Activated CD8-positive, alpha-beta T cell treated with anti-CD3 and anti-CD28 coated beads, Interleukin-2, amount 10 ng/mL, durations not matched to agents 7 days and 5 days (primary cell): ENCODE measurements around the gene VWA7. TPM values are rescaled to one million over a fixed set of nuclear protein-coding genes. Genes with fewer than 3 reads are reported as not detected.

Experiments
- ATAC-seq: fragments of 150-1000 bp; cut with Tn5 transposase; one replicate; pipeline ENCODE4 v1.10.0; 2021; ENCODE audit warnings: moderate library complexity
- CTCF ChIA-PET: fragments of 350-600 bp; sonication (Branson Sonifier 250); formaldehyde crosslinking; loops from one replicate; lab custom pipeline; 2021; ENCODE audit warnings: antibody characterized with exemption; lab: Charles Lee
- POLR2A ChIA-PET: fragments of 350-600 bp; sonication (Branson Sonifier 250); formaldehyde crosslinking; loops from one replicate; lab custom pipeline; 2021; ENCODE audit warnings: antibody characterized with exemption; lab: Charles Lee
- DNase-seq: peaks from one replicate; pipeline ENCODE4 v3.0.0-alpha.2; 2020
- H3K27ac Mint-ChIP-seq: one replicate; pipeline ENCODE4 v1.8.0; 2021; ENCODE audit warnings: mild to moderate bottlenecking, mixed read lengths
- H3K27me3 Mint-ChIP-seq: one replicate; pipeline ENCODE4 v1.8.0; 2021; ENCODE audit warnings: low read depth, mixed read lengths
- H3K36me3 Mint-ChIP-seq: one replicate; pipeline ENCODE4 v1.8.0; 2021; ENCODE audit warnings: low read depth, mixed read lengths
- H3K4me1 Mint-ChIP-seq: one replicate; pipeline ENCODE4 v1.8.0; 2021; ENCODE audit warnings: low read depth, mixed read lengths
- H3K4me3 Mint-ChIP-seq: one replicate; pipeline ENCODE4 v1.8.0; 2021; ENCODE audit warnings: mild to moderate bottlenecking, mixed read lengths
- H3K9me3 Mint-ChIP-seq: one replicate; pipeline ENCODE4 v1.8.0; 2022; ENCODE audit warnings: mixed read lengths; ENCODE audit not compliant: insufficient read depth
- total RNA-seq, 2 experiments: library from RNA; stranded (reverse); gene quantifications; one replicate each; pipeline ENCODE4 v1.2.3, GENCODE V29; 2021

VWA7 gene
- total RNA-seq, 2 experiments from 2014 or later: 6.4 to 6.6 TPM

DNA sequence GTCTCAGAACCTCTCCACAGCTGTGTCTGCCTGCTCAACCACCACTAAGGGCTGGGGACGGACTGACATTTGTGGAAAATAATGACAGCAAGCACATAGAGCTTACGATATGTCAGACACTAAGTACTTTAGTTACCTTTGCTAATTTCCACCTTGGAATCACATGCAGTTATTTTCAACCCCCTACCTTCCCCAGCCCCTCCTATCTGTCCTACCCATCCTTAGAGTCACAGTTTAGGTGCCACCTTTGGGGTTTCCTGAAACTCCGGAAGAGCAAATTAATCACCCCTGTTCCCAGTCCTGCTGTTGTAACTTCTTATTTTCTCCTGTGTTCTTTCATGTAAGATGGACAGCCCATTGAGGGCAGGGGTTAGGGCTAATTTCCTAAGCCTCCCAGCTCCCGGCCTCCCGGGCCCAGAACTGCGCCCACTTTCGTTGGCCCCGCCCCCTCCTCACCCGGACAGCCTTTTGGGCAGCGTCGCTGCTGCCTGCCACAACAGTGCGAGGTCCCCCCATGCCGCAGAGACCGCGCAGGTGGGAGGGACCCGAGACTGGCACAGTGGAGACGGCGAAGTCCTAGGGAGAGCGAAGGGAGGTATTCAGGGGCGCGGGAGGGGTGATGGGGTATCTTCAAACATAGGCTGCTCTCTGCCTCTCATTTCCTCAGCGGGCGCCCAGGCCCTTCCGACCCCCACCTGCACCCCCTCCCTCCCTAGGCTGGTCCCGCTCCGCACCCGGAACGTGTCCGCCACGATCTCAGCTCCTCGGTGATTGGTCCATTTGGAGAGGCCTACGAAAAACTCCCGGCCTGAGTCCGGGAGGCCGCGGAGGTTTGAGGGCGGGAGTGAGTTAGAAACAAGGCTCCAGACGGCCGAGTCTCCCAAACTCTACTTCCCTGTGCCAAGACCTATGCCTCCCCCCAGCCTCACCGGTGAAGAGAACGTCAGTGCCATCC lies 49.1 kb downstream of the VWA7 start:
- DNase-seq: peak; percentile 40
- Mint-ChIP-seq H3K9me3 (no peaks in the 10 kb centered on the region), H3K27me3 (no peaks in the 10 kb centered on the region), H3K4me3 (peak overlapping the region; percentile 95), H3K36me3 (peaks cover 61% of the 10 kb centered on the region), H3K4me1 (peaks cover 76% of the 10 kb centered on the region), H3K27ac (peak overlapping the region; percentile 84)
- ChIA-PET POLR2A (interaction anchor here (0.7 to 7.2 kb wide), 3 partner anchors 11 to 135 kb away, joined by 3 to 83 read pairs (median 3); partner anchors contain the start of genes MSH5 and NEU1), CTCF (interaction anchor here (0.8 to 4.9 kb wide), 8 partner anchors 10 to 102 kb away, joined by 3 to 29 read pairs (median 6); partner anchors contain the start of genes ABHD16A, CLIC1, LSM2 and LY6G5C)
- ATAC-seq: no peak

DNA sequence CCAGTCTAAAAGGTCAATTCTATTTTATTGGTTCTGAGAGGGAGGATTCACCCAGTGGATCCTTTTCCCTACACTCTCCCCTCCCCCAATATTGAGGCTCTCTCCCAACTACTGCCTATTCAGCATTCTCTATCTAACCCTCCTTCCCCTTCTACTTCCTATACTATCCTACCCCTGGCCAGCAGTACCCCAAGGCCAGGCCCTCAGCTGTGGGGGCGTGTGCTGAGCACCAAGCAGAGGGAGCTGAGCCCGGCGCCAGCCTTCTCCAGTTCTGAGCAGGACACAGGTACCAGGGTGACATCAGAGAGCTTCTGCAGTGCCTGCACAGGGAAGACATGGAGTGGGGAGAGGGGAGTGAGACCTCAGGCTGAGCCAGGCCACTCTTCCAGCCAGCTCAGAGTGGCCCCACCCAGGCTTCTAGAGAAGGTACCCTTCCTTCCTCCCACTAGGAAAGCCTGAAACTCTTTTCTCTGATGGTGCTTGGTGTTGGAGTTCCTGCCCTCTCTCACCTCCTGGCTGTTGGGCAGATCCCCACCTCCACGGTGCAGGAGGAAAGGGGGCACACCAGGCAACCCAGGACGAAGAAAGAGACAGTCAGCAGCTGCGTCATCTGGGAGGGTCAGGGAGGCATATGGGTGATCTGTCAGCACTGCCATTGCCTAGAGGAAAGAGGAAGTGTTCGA lies 50.0 kb downstream of the VWA7 start:
- peak; percentile 29 for ATAC-seq
- ChIA-PET CTCF (interaction anchor here (0.6 to 4.9 kb wide), 9 partner anchors 11 to 103 kb away, joined by 3 to 29 read pairs (median 3); partner anchors contain the start of genes ABHD16A, CLIC1, LSM2 and LY6G5C), POLR2A (interaction anchor here (0.7 to 7.2 kb wide), 2 partner anchors 12 to 42 kb away, joined by 3 to 83 read pairs; partner anchors contain the start of gene MSH5)
- H3K27me3 Mint-ChIP-seq: no peaks in the 10 kb centered on the region
- peaks cover 75% of the 10 kb centered on the region for H3K4me1 Mint-ChIP-seq
- peak overlapping the region; percentile 84 for H3K27ac Mint-ChIP-seq
- DNase-seq: no peak
- H3K36me3 Mint-ChIP-seq: peaks cover 58% of the 10 kb centered on the region
- H3K9me3 Mint-ChIP-seq: no peaks in the 10 kb centered on the region
- peak overlapping the region; percentile 66 for H3K4me3 Mint-ChIP-seq

- Mint-ChIP-seq H3K27ac (peak overlapping the region; percentile 31), H3K36me3 (peaks cover 44% of the 10 kb centered on the region), H3K9me3 (no peaks in the 10 kb centered on the region), H3K4me3 (no peak overlapping the region), H3K27me3 (peaks cover 3% of the 10 kb centered on the region), H3K4me1 (peaks cover 65% of the 10 kb centered on the region)
- DNase-seq (no peak), ATAC-seq (no peak)
- ChIA-PET CTCF (interaction anchor here (1.1 to 2.8 kb wide), 5 partner anchors 12 to 70 kb away, joined by 3 to 18 read pairs (median 6); partner anchors contain the start of genes ABHD16A, CLIC1, LY6G5C and MSH5), POLR2A (interaction anchor here (0.7 to 7.2 kb wide), 3 partner anchors 9 to 73 kb away, joined by 4 to 83 read pairs (median 5); partner anchors contain the start of genes BAG6 and MSH5)
These were observed 51.4 kb downstream of the VWA7 start for GRCh38 chr6:31725502-31726350.

DNA sequence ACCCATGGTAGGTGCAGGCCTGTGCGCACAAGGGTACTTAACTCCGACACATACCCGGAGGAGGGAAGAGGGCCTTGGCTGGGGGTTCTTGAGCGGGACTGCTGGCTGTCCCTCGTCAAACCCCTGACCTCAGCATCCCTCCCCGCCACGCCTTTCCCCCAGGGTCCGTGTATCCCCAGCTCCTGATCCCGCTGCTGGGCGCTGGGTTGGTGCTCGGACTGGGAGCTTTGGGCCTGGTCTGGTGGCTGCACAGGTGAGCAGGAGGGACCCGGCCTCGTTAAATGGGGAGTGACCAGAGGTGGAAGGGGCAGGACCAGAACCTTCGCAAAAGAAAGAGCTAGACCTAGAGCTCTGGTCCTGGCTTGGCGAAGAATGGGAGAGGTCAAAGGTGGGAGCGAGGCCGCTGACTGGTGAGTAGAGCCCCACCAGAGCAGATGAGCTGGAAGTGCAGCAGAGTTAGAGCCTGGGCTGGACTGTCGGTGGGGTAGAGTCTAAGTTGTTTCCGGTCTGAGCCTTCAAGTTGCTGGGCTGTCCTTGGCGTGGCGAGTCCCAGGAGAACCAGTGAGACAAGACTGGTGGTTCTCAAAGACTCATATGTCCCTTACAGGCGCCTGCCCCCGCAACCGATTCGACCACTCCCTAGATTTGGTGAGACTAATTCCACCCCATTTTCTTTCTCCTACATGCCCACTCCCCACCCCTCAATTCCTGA lies 53.0 kb downstream of the VWA7 start:
- H3K4me1 Mint-ChIP-seq: peaks cover 51% of the 10 kb centered on the region
- ATAC-seq: no peak
- H3K9me3 Mint-ChIP-seq: no peaks in the 10 kb centered on the region
- CTCF ChIA-PET: interaction anchor here (0.9 to 2.4 kb wide), 3 partner anchors 46 to 107 kb away, joined by 4 to 7 read pairs (median 5); no protein-coding TSS in a partner anchor
- peak overlapping the region; percentile 56 for H3K27ac Mint-ChIP-seq
- DNase-seq: no peak
- POLR2A ChIA-PET: interaction anchor here (0.7 to 3.5 kb wide), 5 partner anchors 11 to 82 kb away, joined by 3 to 14 read pairs (median 4); partner anchors contain the start of gene MSH5
- H3K27me3 Mint-ChIP-seq: peaks cover 8% of the 10 kb centered on the region
- H3K36me3 Mint-ChIP-seq: peaks cover 30% of the 10 kb centered on the region
- H3K4me3 Mint-ChIP-seq: peak overlapping the region; percentile 25

DNA sequence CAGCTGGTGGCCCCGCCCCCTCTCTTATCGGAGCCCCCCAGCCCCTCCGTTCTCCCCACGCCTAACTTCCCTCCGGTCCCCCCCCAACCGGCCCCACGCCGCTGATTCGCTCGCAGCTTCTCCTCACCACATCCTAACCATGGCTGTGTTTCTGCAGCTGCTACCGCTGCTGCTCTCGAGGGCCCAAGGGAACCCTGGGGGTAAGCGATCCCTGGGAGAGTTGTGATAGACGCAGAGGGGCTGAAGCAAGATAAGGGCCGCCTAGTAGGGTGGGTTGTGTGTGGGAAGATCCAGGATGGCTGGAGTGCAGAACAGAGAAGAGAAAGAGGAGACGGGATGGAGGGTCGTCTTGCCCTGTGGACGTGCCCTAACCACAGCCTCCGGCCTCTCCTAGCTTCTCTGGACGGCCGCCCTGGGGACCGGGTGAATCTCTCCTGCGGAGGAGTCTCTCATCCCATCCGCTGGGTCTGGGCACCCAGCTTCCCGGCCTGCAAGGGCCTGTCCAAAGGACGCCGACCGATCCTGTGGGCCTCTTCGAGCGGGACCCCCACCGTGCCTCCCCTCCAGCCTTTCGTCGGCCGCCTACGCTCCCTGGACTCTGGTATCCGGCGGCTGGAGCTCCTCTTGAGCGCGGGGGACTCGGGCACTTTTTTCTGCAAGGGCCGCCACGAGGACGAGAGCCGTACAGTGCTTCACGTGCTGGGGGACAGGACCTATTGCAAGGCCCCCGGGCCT lies 53.7 kb downstream of the VWA7 start, which contains the start of gene MPIG6B:
TSS of gene MPIG6B (plus strand) at position 129 of the 735 bp plus-strand sequence. CDS start at position 140, 11 bp downstream.
- H3K4me1 Mint-ChIP-seq: peaks cover 43% of the 10 kb centered on the region
- ChIA-PET CTCF (interaction anchor here (0.8 to 2.4 kb wide), 3 partner anchors 9 to 107 kb away, joined by 3 to 7 read pairs (median 4); no protein-coding TSS in a partner anchor), POLR2A (interaction anchor here (1.0 to 3.5 kb wide), 3 partner anchors 12 to 17 kb away, joined by 3 to 14 read pairs (median 9); partner anchors contain the start of gene MSH5)
- DNase-seq (peak; percentile 39), ATAC-seq (no peak)
- H3K9me3 Mint-ChIP-seq: no peaks in the 10 kb centered on the region
- H3K36me3 Mint-ChIP-seq: peaks cover 24% of the 10 kb centered on the region
- peaks cover 8% of the 10 kb centered on the region for H3K27me3 Mint-ChIP-seq
- peak within 1 kb of the TSS; percentile 25 for H3K4me3 Mint-ChIP-seq
- H3K27ac Mint-ChIP-seq: peak within 1 kb of the TSS; percentile 85

GRCh38 chr6:31722173-31722572 lies 55.0 kb downstream of the VWA7 start:
- ATAC-seq: no peak
- Mint-ChIP-seq H3K27ac (peak overlapping the region; percentile 40), H3K36me3 (peaks cover 14% of the 10 kb centered on the region), H3K27me3 (peaks cover 8% of the 10 kb centered on the region), H3K9me3 (no peaks in the 10 kb centered on the region), H3K4me3 (no peak overlapping the region), H3K4me1 (peaks cover 32% of the 10 kb centered on the region)
- CTCF ChIA-PET: interaction anchor here (2.4 kb wide), 1 partner anchor 48 kb away, joined by 7 read pairs; no protein-coding TSS in a partner anchor
- POLR2A ChIA-PET: interaction anchor here (3.5 kb wide), 1 partner anchor 18 kb away, joined by 14 read pairs; the partner anchor contains the start of gene MSH5
- DNase-seq: no peak

- peaks cover 25% of the 10 kb centered on the region for H3K4me1 Mint-ChIP-seq
- no peak within 1 kb of the TSS for H3K4me3 Mint-ChIP-seq
- peak within 1 kb of the TSS; percentile 40 for H3K27ac Mint-ChIP-seq
These were observed 55.6 kb downstream of the VWA7 start, which contains the start of gene LY6G6C for GRCh38 chr6:31721351-31722020. Gene LY6G6C (minus strand): TSS chr6:31721746. CDS start chr6:31721679, 67 bp downstream.

DNA sequence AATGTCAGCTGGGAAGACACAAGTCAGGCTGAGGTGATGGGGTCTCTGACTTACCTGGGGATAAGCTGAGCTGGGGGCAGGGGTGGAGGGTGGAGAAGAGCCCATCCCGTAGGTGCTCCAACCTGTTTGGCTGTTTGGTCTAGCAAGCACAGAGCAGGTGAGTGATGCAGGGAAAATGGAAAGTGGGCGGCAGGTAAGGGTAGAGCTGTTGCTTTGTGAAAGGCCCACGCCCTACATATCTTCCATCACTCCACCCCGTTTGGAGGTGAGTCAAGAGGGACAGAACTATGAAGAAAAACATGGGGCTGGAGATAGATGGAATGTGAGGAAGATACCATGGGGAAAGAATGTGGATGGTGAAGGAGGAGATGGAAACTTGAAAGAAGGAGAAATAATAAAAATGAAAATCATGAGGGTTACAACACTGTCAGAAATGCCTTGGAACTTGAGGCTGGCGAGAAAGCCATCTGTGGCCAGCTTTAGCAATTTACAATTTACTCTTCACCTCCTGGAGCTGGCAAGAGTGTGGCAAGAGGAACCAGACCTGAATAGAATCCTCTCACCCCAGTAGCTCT lies 56.8 kb downstream of the VWA7 start:
- H3K4me1 Mint-ChIP-seq: peaks cover 15% of the 10 kb centered on the region
- no peaks in the 10 kb centered on the region for H3K9me3 Mint-ChIP-seq
- H3K27ac Mint-ChIP-seq: no peak overlapping the region
- ATAC-seq (no peak), DNase-seq (no peak)
- ChIA-PET CTCF (no interaction called here), POLR2A (interaction anchor here (1.8 kb wide), 1 partner anchor 10 kb away, joined by 5 read pairs; no protein-coding TSS in a partner anchor)
- H3K36me3 Mint-ChIP-seq: no peaks in the 10 kb centered on the region
- peaks cover 8% of the 10 kb centered on the region for H3K27me3 Mint-ChIP-seq
- no peak overlapping the region for H3K4me3 Mint-ChIP-seq

More at GRCh38 chr6:31721351-31722020, 55.6 kb downstream of the VWA7 start, which contains the start of gene LY6G6C:
- Mint-ChIP-seq H3K9me3 (no peaks in the 10 kb centered on the region), H3K36me3 (peaks cover 8% of the 10 kb centered on the region), H3K27me3 (peaks cover 8% of the 10 kb centered on the region)
- DNase-seq (no peak), ATAC-seq (no peak)
- ChIA-PET POLR2A (interaction anchor here (1.8 to 3.5 kb wide), 2 partner anchors 9 to 19 kb away, joined by 5 to 14 read pairs; partner anchors contain the start of gene MSH5), CTCF (no interaction called here)

GRCh38 chr6:31719001-31719400 lies 58.1 kb downstream of the VWA7 start:
- Mint-ChIP-seq H3K9me3 (no peaks in the 10 kb centered on the region), H3K4me1 (peaks cover 17% of the 10 kb centered on the region), H3K36me3 (no peaks in the 10 kb centered on the region), H3K4me3 (no peak overlapping the region), H3K27me3 (peaks cover 12% of the 10 kb centered on the region), H3K27ac (no peak overlapping the region)
- DNase-seq (no peak), ATAC-seq (no peak)
- ChIA-PET POLR2A (no interaction called here), CTCF (no interaction called here)
